ENCODE measurements around the gene MRGPRG.

GRCh38 chr11:3214420-3214699, 4.3 kb downstream of the MRGPRG start:
- TF ChIP-seq CTCF (IDR thresholded peaks at IDR 0.05) (no peak), REST (IDR thresholded peaks at IDR 0.05; ENCODE audit: insufficient read depth in 1 of 2, low read depth in 2 of 2, low read length in 1 of 2) (no peak), POLR2AphosphoS5 (IDR thresholded peaks at IDR 0.05; ENCODE audit: low read depth, low read length) (no peak)

Data from Panc1 (cell line).